Measurements from ENCODE around the gene CLEC16A. TPM values are rescaled to one million over a fixed set of nuclear protein-coding genes. Genes with fewer than 3 reads are reported as not detected.

The CLEC16A gene
- polyA plus RNA-seq, 3 donors: 3.4 to 12.0 (median 5.8) TPM

- Mint-ChIP-seq H3K27me3 (ENCODE audit: low read depth in 3 of 3) (peaks cover 0 to 2% (median 0%) of the 10 kb centered on the region in 3 donors), H3K4me1 (peaks cover 14% of the 10 kb centered on the region), H3K27ac (peak overlapping the region in 3 of 7 donors; percentile 35 to 82 (median 66)), H3K4me3 (no peak overlapping the region), H3K9me3 (peaks cover 0 to 2% (median 0%) of the 10 kb centered on the region in 7 donors), H3K36me3 (peaks cover 81 to 99% of the 10 kb centered on the region in 2 donors)
- H3K4me1 ChIP-seq (ENCODE audit: control insufficient read depth in 1 of 2, insufficient read depth in 2 of 2, low read length in 2 of 2): peaks cover 9 to 14% of the 10 kb centered on the region in 2 donors
- H3K4me3 ChIP-seq (replicated peaks in 1 of 3; ENCODE audit: low read depth in 2 of 3, low read length in 3 of 3): no peak overlapping the region
- no peak for TF ChIP-seq CTCF (IDR thresholded peaks at IDR 0.05)
- H3K9ac ChIP-seq (ENCODE audit: insufficient read depth, low read length, poor library complexity, severe bottlenecking): no peak overlapping the region
- DNase-seq: no peak
- H3K27me3 ChIP-seq (ENCODE audit: control insufficient read depth in 2 of 2, insufficient read depth in 2 of 2, low read length in 2 of 2): no peaks in the 10 kb centered on the region
- H4K20me1 ChIP-seq (ENCODE audit: insufficient read depth, low read length): peaks cover 96% of the 10 kb centered on the region
- intact Hi-C loops (cut with micrococcal nuclease): loop anchor here in 1 of 2 donors (5.0 kb wide), 1 partner anchor 405 kb away; no protein-coding TSS in a partner anchor
- no peak overlapping the region for H3K4me2 ChIP-seq (replicated peaks; ENCODE audit: extremely low read depth, low read length, poor library complexity, severe bottlenecking)
- H3K9me3 ChIP-seq (replicated peaks in 1 of 2; ENCODE audit: control insufficient read depth in 1 of 2, insufficient read depth in 1 of 2, low read length in 2 of 2): no peaks in the 10 kb centered on the region
- 96% methylated on average over 8 of the region's 14 CpGs for WGBS (ENCODE audit: insufficient coverage)
- peaks cover 97 to 100% of the 10 kb centered on the region in 2 donors for H3K36me3 ChIP-seq (replicated peaks in 1 of 2; ENCODE audit: control insufficient read depth in 1 of 2, insufficient read depth in 2 of 2, low read length in 2 of 2)
- H3K79me2 ChIP-seq (ENCODE audit: insufficient read depth, low read length): no peaks in the 10 kb centered on the region
- no peak overlapping the region for H3K27ac ChIP-seq (ENCODE audit: low read depth in 1 of 2, low read length in 2 of 2)
- H2AFZ ChIP-seq (ENCODE audit: insufficient read depth, low read depth, low read length, poor library complexity, severe bottlenecking): no peak overlapping the region
Observed at GRCh38 chr16:10922328-10923145, 21.8 kb upstream of the CLEC16A start.

- H3K27ac Mint-ChIP-seq: peak overlapping the region in 2 of 7 donors; percentile 51 to 66
- 97% methylated on average over 4 of the region's 10 CpGs for WGBS (ENCODE audit: insufficient coverage)
Observed at GRCh38 chr16:10923146-10923649, 21.2 kb upstream of the CLEC16A start.

More at GRCh38 chr16:10923146-10923649, 21.2 kb upstream of the CLEC16A start:
- Histone ChIP-seq H3K9ac (ENCODE audit: insufficient read depth, low read length, poor library complexity, severe bottlenecking) (no peak overlapping the region), H3K36me3 (replicated peaks in 1 of 2; ENCODE audit: control insufficient read depth in 1 of 2, insufficient read depth in 2 of 2, low read length in 2 of 2) (peaks cover 92 to 100% of the 10 kb centered on the region in 2 donors), H3K79me2 (ENCODE audit: insufficient read depth, low read length) (no peaks in the 10 kb centered on the region), H3K4me1 (ENCODE audit: control insufficient read depth in 1 of 2, insufficient read depth in 2 of 2, low read length in 2 of 2) (peaks cover 9 to 12% of the 10 kb centered on the region in 2 donors), H3K9me3 (replicated peaks in 1 of 2; ENCODE audit: control insufficient read depth in 1 of 2, insufficient read depth in 1 of 2, low read length in 2 of 2) (no peaks in the 10 kb centered on the region), H3K4me3 (replicated peaks in 1 of 3; ENCODE audit: low read depth in 2 of 3, low read length in 3 of 3) (no peak overlapping the region), H4K20me1 (ENCODE audit: insufficient read depth, low read length) (peaks cover 99% of the 10 kb centered on the region), H2AFZ (ENCODE audit: insufficient read depth, low read depth, low read length, poor library complexity, severe bottlenecking) (no peak overlapping the region), H3K27ac (ENCODE audit: low read depth in 1 of 2, low read length in 2 of 2) (no peak overlapping the region), H3K27me3 (ENCODE audit: control insufficient read depth in 2 of 2, insufficient read depth in 2 of 2, low read length in 2 of 2) (no peaks in the 10 kb centered on the region), H3K4me2 (replicated peaks; ENCODE audit: extremely low read depth, low read length, poor library complexity, severe bottlenecking) (no peak overlapping the region)
- H3K9me3 Mint-ChIP-seq: peaks cover 0 to 2% (median 0%) of the 10 kb centered on the region in 7 donors
- TF ChIP-seq CTCF (IDR thresholded peaks at IDR 0.05): no peak
- intact Hi-C loops (cut with micrococcal nuclease): loop anchor here in 1 of 2 donors (5.0 kb wide), 1 partner anchor 406 kb away; no protein-coding TSS in a partner anchor
- peaks cover 82 to 99% of the 10 kb centered on the region in 2 donors for H3K36me3 Mint-ChIP-seq
- H3K4me3 Mint-ChIP-seq: no peak overlapping the region
- no peak for DNase-seq
- peaks cover 15% of the 10 kb centered on the region for H3K4me1 Mint-ChIP-seq
- H3K27me3 Mint-ChIP-seq (ENCODE audit: low read depth in 3 of 3): peaks cover 0 to 2% (median 0%) of the 10 kb centered on the region in 3 donors

All from CD14-positive monocyte (primary cell).